ENCODE data around the gene MYH14.
A peak's percentile ranks its signal among the peaks of the same experiment; 100 is the strongest.

Gene MYH14

DNA sequence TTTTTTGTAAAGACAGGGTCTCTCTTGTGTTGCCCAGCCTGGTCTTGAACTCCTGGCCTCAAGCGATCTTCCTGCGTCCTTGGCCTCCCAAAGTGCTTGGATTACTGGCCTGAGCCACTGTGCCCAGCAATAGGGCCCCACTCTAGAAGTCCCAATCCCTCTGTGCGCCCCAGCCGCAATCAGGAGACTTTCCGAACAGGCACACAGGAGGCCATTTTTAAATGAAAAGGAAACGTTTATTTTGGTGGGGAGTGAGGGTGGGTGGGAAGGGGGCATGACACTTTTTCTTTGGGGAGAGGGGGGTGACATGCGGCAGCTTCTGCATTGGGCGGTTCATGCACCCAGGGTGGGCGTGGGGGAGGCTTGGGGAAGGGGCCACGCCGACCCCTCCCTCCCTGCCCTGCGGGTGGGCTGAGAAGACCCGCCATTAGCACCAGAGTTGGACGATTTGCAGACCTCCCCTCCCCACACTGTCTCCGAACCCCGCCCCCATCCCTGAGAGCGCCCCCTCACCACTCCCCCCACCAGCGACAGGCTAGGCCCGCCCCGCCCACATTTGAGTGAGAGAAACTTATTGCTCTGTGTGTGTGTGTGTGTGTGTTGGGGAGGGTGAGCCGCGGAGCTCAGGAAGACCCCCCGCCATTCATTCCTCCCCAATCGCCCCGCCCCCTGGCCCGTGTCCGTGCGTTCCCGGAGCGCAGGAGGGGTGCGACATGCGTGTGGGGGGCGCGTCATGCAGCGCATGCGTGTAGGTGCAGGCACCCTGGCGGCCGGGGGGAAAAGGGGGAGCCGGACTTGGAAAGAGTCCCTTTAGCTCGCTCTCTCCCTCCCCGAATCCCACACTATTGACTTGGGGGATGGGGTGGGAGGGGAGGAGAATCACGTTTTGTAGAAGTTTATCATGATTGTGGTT lies 108.6 kb downstream of the MYH14 start:
- peak overlapping the region; percentile 23 for H3K4me3 ChIP-seq (ENCODE audit: low read length)
- TF ChIP-seq, protein P1, sequence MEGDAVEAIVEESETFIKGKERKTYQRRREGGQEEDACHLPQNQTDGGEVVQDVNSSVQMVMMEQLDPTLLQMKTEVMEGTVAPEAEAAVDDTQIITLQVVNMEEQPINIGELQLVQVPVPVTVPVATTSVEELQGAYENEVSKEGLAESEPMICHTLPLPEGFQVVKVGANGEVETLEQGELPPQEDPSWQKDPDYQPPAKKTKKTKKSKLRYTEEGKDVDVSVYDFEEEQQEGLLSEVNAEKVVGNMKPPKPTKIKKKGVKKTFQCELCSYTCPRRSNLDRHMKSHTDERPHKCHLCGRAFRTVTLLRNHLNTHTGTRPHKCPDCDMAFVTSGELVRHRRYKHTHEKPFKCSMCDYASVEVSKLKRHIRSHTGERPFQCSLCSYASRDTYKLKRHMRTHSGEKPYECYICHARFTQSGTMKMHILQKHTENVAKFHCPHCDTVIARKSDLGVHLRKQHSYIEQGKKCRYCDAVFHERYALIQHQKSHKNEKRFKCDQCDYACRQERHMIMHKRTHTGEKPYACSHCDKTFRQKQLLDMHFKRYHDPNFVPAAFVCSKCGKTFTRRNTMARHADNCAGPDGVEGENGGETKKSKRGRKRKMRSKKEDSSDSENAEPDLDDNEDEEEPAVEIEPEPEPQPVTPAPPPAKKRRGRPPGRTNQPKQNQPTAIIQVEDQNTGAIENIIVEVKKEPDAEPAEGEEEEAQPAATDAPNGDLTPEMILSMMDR (conservative IDR thresholded peaks at IDR 0.05; ENCODE audit: low read depth, low read length) = no peak
- no peak for DNase-seq (ENCODE audit: low read depth)

DNA sequence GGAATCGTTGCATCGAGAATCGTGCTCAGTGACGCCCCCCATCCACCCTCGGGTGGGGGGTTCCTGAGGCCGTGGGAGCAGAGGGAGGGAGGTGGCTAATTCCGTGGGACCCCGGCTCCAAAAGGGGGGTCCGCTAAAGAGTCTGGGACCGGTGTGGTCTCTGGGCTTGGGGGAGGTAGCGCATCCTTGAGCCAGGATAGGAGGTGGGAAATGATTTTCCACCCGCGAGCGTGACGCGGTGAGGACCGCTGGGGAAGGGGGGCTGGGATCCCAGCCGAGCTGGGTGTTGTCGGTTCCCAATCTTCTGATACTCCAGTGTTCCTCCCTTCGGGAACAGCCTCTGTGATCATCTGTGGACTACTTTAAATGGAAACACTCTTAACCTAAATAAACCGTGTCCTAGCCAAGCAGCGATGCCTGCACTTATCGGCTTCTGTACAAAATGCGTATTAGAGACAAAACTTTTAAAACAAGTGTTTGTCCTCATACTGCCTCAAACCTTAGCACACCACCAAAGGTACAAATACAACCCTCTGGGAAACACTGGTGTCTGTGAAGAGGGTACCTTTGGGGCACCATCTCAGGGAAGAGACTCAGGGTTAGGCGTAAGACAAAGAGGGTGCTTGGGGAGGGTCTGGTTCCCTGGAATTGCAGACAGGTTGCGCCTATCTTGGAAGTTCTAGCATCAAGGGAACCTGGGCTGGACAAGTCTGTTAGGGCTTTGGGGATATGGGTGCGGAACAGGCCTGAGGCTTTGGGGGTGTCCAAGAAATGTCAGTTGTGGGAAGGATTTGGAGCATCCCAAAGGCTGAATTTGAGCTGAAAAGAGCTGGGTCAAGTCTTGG lies 109.8 kb downstream of the MYH14 start:
- TF ChIP-seq, protein P1 (conservative IDR thresholded peaks at IDR 0.05; ENCODE audit: low read depth, low read length) = no peak
- no peak overlapping the region for H3K4me3 ChIP-seq (ENCODE audit: low read length)
- no peak for DNase-seq (ENCODE audit: low read depth)

DNA sequence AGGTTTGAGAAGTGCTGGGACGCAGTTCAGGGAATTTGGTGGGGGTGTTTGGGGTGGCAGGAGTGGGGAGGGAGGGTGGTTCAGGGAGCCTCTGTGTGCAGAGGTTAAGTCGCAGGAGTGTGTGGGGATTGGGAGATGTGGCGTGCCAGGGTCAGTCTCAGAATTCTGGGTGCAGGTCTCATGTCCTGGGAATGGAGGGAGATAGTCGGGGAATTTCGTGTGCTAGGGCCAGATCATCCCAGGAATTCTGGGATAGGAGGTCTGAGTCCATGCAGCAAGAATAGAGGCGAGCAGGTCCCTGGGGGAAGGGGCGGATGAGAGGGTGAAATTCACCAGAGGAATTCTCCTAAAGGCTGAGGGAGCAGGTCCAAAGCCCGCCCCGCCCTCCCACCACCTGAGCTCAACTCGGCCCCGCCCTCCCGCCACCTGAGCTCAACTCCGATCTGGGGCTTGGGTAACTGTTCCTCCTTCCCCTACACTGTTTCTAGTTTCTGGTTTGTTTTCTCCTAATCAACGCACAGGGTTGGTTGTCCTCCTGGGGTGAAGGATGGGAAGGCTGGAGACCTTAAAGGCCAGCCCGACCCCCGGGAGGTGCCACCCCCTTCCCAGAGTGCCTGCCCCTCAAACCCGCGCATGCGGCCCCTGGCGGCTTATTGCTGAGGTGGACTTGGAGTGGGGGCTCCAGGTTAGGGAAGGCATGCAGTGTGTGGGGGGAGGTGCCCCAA lies 110.6 kb downstream of the MYH14 start:
- H3K4me3 ChIP-seq (ENCODE audit: low read length) = no peak overlapping the region
- DNase-seq (ENCODE audit: low read depth) = no peak
- TF ChIP-seq, protein P1 (conservative IDR thresholded peaks at IDR 0.05; ENCODE audit: low read depth, low read length) = no peak

DNA sequence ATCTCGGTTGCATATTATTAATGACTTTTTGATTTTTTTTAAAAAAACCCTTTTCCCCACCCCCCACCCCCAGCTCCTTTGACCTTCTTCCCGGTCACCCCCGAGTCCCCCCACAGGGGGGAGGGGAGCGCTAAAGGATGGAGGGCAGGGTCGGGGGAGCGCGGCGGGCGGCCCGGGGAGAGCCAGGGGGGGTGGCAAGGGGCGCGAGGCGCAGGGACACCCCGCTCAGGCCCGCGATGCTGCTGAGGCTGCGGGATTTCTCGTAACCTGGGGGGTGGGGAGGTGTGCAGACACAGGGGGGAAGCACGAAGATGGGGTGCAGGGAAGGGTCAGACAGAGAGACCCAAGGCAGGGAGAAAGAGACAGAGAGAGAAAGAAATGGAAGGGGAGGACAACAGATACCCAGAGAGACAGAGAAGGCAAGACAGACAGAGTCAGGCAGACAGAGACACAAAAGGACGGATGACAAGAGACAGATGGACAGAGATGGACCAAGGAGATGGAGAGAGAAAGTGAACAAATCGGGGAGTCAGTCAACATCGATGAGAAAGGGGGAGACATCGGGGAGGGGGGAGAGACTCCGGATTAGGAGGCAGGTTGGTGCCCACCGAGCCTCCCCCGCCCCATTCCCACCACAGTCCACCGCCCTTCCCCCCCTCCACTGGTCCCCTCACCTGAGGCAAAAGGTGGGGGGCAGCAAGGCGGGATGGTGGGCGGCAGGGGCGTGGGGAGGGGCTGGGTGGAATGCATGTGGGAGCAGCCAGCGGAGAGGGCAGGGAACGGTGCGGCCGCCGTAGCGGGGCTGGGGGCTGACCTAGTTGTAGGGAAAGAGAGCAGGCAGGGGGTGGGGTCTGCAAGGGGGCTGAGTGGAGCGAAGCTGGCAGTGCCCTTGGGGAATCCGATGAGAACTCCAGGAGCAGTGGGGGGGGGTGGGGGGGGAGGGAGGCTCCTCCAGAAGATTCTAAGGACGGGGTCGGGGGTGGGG lies 111.6 kb downstream of the MYH14 start:
- TF ChIP-seq, protein P1 (conservative IDR thresholded peaks at IDR 0.05; ENCODE audit: low read depth, low read length) = no peak
- no peak for DNase-seq (ENCODE audit: low read depth)
- H3K4me3 ChIP-seq (ENCODE audit: low read length) = no peak overlapping the region

DNA sequence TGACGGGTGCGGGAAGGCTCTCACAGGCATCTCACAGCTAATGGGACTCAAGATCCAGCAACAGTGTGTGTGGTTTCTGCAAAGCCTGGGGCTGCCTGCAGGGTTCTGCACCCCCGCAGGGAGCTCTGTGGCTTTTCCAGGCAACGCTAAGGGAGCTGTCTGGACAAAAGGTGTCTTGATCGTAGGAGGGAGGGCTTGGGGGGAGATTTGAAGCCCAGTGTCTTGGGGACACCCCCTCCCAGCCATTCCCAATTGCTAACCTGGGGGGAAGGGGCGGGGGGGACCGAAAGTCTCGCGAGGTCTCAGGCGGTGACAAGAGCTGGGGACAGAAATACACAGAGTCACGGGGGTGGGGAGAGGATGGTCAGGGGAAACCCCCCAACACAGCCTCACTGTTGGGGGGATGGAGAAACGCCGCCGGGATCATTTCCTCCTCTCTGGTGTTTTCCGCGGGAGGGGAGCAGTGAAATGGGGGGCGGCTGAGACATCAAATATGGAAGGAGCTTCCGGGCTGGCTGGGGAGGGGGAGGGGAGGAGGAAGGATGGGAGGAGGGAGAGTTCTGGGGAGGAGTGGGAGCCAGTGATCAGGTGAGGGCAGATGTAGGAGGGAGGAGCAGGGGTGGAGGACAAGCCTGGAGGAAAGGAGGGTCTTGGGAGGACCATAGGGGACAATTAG lies 112.5 kb downstream of the MYH14 start:
- H3K4me3 ChIP-seq (ENCODE audit: low read length) = no peak overlapping the region
- TF ChIP-seq, protein P1 (conservative IDR thresholded peaks at IDR 0.05; ENCODE audit: low read depth, low read length) = no peak
- DNase-seq (ENCODE audit: low read depth) = no peak

Data from retinal pigment epithelial cell (primary cell).